Trophoblast cell (in vitro differentiated cells and primary cell): Measurements from ENCODE around the gene CUBN.

Source experiments
- DNase-seq, 2 donors: peaks; one replicate each; pipeline ENCODE4 v3.0.0-alpha.2; 2016
- H2AFZ ChIP-seq: 2 replicates; pipeline ENCODE4 v1.6.1; 2013; ENCODE audit warnings: low read length, moderate library complexity, mild to moderate bottlenecking; ENCODE audit not compliant: insufficient read depth, poor library complexity
- H2AK5ac ChIP-seq: 2 replicates; pipeline ENCODE4 v1.6.1; 2013; ENCODE audit warnings: mild to moderate bottlenecking, low read length
- H2BK120ac ChIP-seq: 2 replicates; pipeline ENCODE4 v1.6.1; 2013; ENCODE audit warnings: low read length, mild to moderate bottlenecking, moderate library complexity; ENCODE audit not compliant: insufficient read depth, poor library complexity
- H2BK12ac ChIP-seq: 2 replicates; pipeline ENCODE4 v1.6.1; 2013; ENCODE audit warnings: mild to moderate bottlenecking, low read length, moderate library complexity
- H2BK5ac ChIP-seq: 2 replicates; pipeline ENCODE4 v1.6.1; 2013; ENCODE audit warnings: low read length, low read depth, moderate library complexity, mild to moderate bottlenecking; ENCODE audit not compliant: poor library complexity
- H3K14ac ChIP-seq: 2 replicates; pipeline ENCODE4 v1.6.1; 2013; ENCODE audit warnings: mild to moderate bottlenecking, low read length
- H3K18ac ChIP-seq: 2 replicates; pipeline ENCODE4 v1.6.1; 2013; ENCODE audit warnings: mild to moderate bottlenecking, low read length
- H3K23ac ChIP-seq: 2 replicates; pipeline ENCODE4 v1.6.1; 2013; ENCODE audit warnings: low read length
- H3K27ac ChIP-seq: 2 replicates; pipeline ENCODE4 v1.5.1; 2013; ENCODE audit warnings: low read depth, mild to moderate bottlenecking, inconsistent platforms, low read length, moderate library complexity
- H3K27me3 ChIP-seq: 2 replicates; pipeline ENCODE4 v1.6.1; 2013; ENCODE audit warnings: inconsistent platforms, mild to moderate bottlenecking, low read length, moderate library complexity; ENCODE audit not compliant: insufficient read depth
- H3K36me3 ChIP-seq, 2 experiments: 1 replicate in 1 of 2; 2 replicates in 1 of 2; pipeline ENCODE4 v1.6.1; 2013; ENCODE audit warnings: low read length in 2 of 2, mild to moderate bottlenecking in 2 of 2, moderate library complexity in 1 of 2; ENCODE audit not compliant: insufficient read depth in 2 of 2, control insufficient read depth in 1 of 2
- H3K4ac ChIP-seq: 2 replicates; pipeline ENCODE4 v1.6.1; 2013; ENCODE audit warnings: low read depth, mild to moderate bottlenecking, low read length, moderate library complexity
- H3K4me1 ChIP-seq, 2 experiments: 1 replicate in 1 of 2; 2 replicates in 1 of 2; pipeline ENCODE4 v1.6.1; 2013; ENCODE audit warnings: low read length in 2 of 2, mild to moderate bottlenecking in 2 of 2, moderate library complexity in 1 of 2; ENCODE audit not compliant: insufficient read depth in 2 of 2, control insufficient read depth in 1 of 2
- H3K4me2 ChIP-seq: 2 replicates; pipeline ENCODE4 v1.6.1; 2013; ENCODE audit warnings: inconsistent platforms, mild to moderate bottlenecking, low read length, moderate library complexity
- H3K4me3 ChIP-seq: 2 replicates; pipeline ENCODE4 v1.5.1; 2013; ENCODE audit warnings: mild to moderate bottlenecking, low read depth, low read length, inconsistent platforms
- H3K79me1 ChIP-seq: one replicate; pipeline ENCODE4 v1.6.1; 2013; ENCODE audit warnings: low read length
- H3K79me2 ChIP-seq: 2 replicates; pipeline ENCODE4 v1.6.1; 2013; ENCODE audit warnings: low read length, mild to moderate bottlenecking; ENCODE audit not compliant: control insufficient read depth, insufficient read depth, poor library complexity
- H3K9ac ChIP-seq: 2 replicates; pipeline ENCODE4 v1.6.1; 2013; ENCODE audit warnings: mild to moderate bottlenecking, low read length
- H3K9me3 ChIP-seq: 2 replicates; pipeline ENCODE4 v1.6.1; 2013; ENCODE audit warnings: low read depth, mild to moderate bottlenecking, control low read depth, inconsistent platforms, low read length; ENCODE audit not compliant: insufficient read depth
- H4K12ac ChIP-seq: 2 replicates; pipeline ENCODE4 v1.6.1; 2013; ENCODE audit warnings: low read depth, mild to moderate bottlenecking, low read length, moderate library complexity
- H4K8ac ChIP-seq: 2 replicates; pipeline ENCODE4 v1.6.1; 2013; ENCODE audit warnings: low read depth, mild to moderate bottlenecking, low read length, moderate library complexity
- H4K91ac ChIP-seq: one replicate; pipeline ENCODE4 v1.6.1; 2013; ENCODE audit warnings: low read depth, mild to moderate bottlenecking, low read length, moderate library complexity
- WGBS: extraction: QIAGEN DNeasy Blood & Tissue Kit; methylation state at CpG from one replicate; pipeline ENCODE4 v1.1.7; 2013; ENCODE audit warnings: missing lambda C conversion rate; ENCODE audit not compliant: insufficient read length, insufficient coverage; ENCODE audit errors: extremely low coverage; 5-methylcytosine and 5-hydroxymethylcytosine counted together

Gene CUBN

GRCh38 chr10:17169803-17170202 lies 40.2 kb upstream of the CUBN start:
- Histone ChIP-seq H2AK5ac (no peak overlapping the region), H3K27ac (no peak overlapping the region), H3K9ac (no peak overlapping the region), H2BK12ac (no peak overlapping the region), H3K4me3 (no peak overlapping the region), H4K12ac (no peak overlapping the region), H3K4ac (no peak overlapping the region), H3K4me2 (no peak overlapping the region), H3K18ac (no peak overlapping the region), H3K79me2 (no peaks in the 10 kb centered on the region), H3K36me3 (no peaks in the 10 kb centered on the region), H4K8ac (no peak overlapping the region), H4K91ac (no peak overlapping the region), H3K27me3 (no peaks in the 10 kb centered on the region), H2BK120ac (no peak overlapping the region), H2AFZ (no peak overlapping the region), H3K14ac (no peak overlapping the region), H3K4me1 (no peaks in the 10 kb centered on the region), H3K79me1 (no peaks in the 10 kb centered on the region), H2BK5ac (no peak overlapping the region), H3K9me3 (no peaks in the 10 kb centered on the region), H3K23ac (no peak overlapping the region)
- no CpG with 5 or more reads among the region's 4 CpGs for WGBS
- DNase-seq, result no peak

- Histone ChIP-seq H3K4ac (no peak overlapping the region), H4K91ac (no peak overlapping the region), H2AFZ (no peak overlapping the region), H2BK120ac (no peak overlapping the region), H3K18ac (no peak overlapping the region), H3K4me3 (no peak overlapping the region), H2BK12ac (no peak overlapping the region), H3K4me1 (no peaks in the 10 kb centered on the region), H2BK5ac (no peak overlapping the region), H3K9me3 (no peaks in the 10 kb centered on the region), H3K36me3 (no peaks in the 10 kb centered on the region), H3K4me2 (no peak overlapping the region), H3K9ac (no peak overlapping the region), H3K14ac (no peak overlapping the region), H4K8ac (no peak overlapping the region), H3K79me2 (no peaks in the 10 kb centered on the region), H3K23ac (no peak overlapping the region), H3K27ac (no peak overlapping the region), H2AK5ac (no peak overlapping the region), H4K12ac (no peak overlapping the region), H3K79me1 (no peaks in the 10 kb centered on the region), H3K27me3 (no peaks in the 10 kb centered on the region)
- no CpG with 5 or more reads among the region's 3 CpGs for WGBS
- no peak for DNase-seq
These were observed 37.1 kb upstream of the CUBN start for GRCh38 chr10:17166699-17167098.

- H3K9me3 ChIP-seq, result no peaks in the 10 kb centered on the region
- no peaks in the 10 kb centered on the region for H3K79me1 ChIP-seq
These were observed 33.2 kb upstream of the CUBN start for GRCh38 chr10:17162828-17163227.

GRCh38 chr10:17161775-17162174 lies 32.2 kb upstream of the CUBN start:
- DNase-seq, result no peak
- Histone ChIP-seq H3K9me3 (no peaks in the 10 kb centered on the region), H3K18ac (no peak overlapping the region), H2BK120ac (no peak overlapping the region), H3K9ac (no peak overlapping the region), H3K27me3 (no peaks in the 10 kb centered on the region), H3K14ac (no peak overlapping the region), H4K12ac (no peak overlapping the region), H3K36me3 (no peaks in the 10 kb centered on the region), H3K4ac (no peak overlapping the region), H3K4me2 (no peak overlapping the region), H3K4me3 (no peak overlapping the region), H3K79me1 (no peaks in the 10 kb centered on the region), H3K23ac (no peak overlapping the region), H4K8ac (no peak overlapping the region), H4K91ac (no peak overlapping the region), H2BK5ac (no peak overlapping the region), H2BK12ac (no peak overlapping the region), H2AK5ac (no peak overlapping the region), H3K4me1 (no peaks in the 10 kb centered on the region), H3K27ac (no peak overlapping the region), H2AFZ (no peak overlapping the region), H3K79me2 (no peaks in the 10 kb centered on the region)
- WGBS, result no CpG with 5 or more reads among the region's 3 CpGs

More at GRCh38 chr10:17162828-17163227, 33.2 kb upstream of the CUBN start:
- no peak overlapping the region for H3K4me2 ChIP-seq
- no peak overlapping the region for H3K14ac ChIP-seq
- H2BK12ac ChIP-seq, result no peak overlapping the region
- no peak overlapping the region for H2AFZ ChIP-seq
- H2AK5ac ChIP-seq, result no peak overlapping the region
- H4K91ac ChIP-seq, result no peak overlapping the region
- H3K4ac ChIP-seq, result no peak overlapping the region
- no peaks in the 10 kb centered on the region for H3K36me3 ChIP-seq
- no peak overlapping the region for H4K12ac ChIP-seq
- no peak overlapping the region for H4K8ac ChIP-seq
- H3K79me2 ChIP-seq, result no peaks in the 10 kb centered on the region
- DNase-seq, result no peak
- H3K9ac ChIP-seq, result no peak overlapping the region
- H3K18ac ChIP-seq, result no peak overlapping the region
- no peak overlapping the region for H3K4me3 ChIP-seq
- no peak overlapping the region for H3K27ac ChIP-seq
- H2BK120ac ChIP-seq, result no peak overlapping the region
- H3K27me3 ChIP-seq, result no peaks in the 10 kb centered on the region
- H2BK5ac ChIP-seq, result no peak overlapping the region
- H3K4me1 ChIP-seq, result no peaks in the 10 kb centered on the region
- H3K23ac ChIP-seq, result no peak overlapping the region
- no CpG with 5 or more reads among the region's 2 CpGs for WGBS
